GM21723 (cell line): ENCODE results near the gene SERPINB11.
"Not testable (repeated sequence)": the region's sequence is repeated elsewhere in the genome, so short reads cannot be mapped to it uniquely, and the experiment has no call there.

Source experiments
- ATAC-seq: cut with Tn5 transposase; IDR thresholded peaks from one replicate; pipeline ENCODE4 v1.9.1; 2021; ENCODE audit warnings: mild to moderate bottlenecking, moderate library complexity; ENCODE audit not compliant: unreplicated experiment

The SERPINB11 gene, protein sequence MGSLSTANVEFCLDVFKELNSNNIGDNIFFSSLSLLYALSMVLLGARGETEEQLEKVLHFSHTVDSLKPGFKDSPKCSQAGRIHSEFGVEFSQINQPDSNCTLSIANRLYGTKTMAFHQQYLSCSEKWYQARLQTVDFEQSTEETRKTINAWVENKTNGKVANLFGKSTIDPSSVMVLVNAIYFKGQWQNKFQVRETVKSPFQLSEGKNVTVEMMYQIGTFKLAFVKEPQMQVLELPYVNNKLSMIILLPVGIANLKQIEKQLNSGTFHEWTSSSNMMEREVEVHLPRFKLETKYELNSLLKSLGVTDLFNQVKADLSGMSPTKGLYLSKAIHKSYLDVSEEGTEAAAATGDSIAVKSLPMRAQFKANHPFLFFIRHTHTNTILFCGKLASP

DNA sequence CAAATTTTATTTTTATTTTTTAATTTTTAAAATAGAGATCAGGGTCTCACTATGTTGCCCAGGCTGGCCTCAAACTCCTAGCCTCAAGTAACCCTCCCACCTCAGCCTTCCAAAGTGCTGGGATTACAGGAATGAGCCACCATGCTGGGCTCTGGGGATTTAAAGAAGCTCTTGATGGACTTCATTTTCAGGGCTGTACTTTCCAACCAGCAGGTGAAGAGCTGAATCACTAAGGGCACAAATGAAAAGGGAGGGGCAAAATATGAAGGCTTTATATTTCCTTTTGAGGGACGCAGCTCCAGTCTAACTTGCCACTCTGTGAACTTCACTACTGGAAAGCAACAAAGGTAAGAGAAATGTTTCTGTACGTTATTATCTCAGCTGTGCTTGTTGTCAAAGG, at the start of gene SERPINB11:
TSS of gene SERPINB11 (plus strand) at position 301 of the 400 bp plus-strand sequence. CDS start 7,234 bp downstream, outside the sequence.
- ATAC-seq = no peak

DNA sequence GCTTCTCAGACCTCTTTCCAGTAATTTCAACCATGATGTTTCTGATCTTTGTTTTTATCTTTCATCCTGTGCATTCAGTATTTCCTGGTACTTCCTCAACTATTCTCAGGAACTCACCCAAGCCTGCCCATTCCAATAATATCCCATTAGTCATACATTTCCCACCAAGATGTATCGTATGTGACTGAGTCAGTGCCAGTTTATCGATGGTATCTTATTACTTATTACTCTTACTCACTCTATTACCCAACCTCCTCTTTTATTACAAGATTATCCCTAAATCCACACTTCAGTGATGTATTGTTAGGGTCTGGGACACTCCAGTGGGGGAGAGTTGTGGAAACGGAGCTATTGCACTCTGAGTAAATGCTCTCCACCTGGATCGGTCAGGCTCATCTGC, 43.8 kb upstream of the SERPINB11 start:
- ATAC-seq = not testable (repeated sequence)

DNA sequence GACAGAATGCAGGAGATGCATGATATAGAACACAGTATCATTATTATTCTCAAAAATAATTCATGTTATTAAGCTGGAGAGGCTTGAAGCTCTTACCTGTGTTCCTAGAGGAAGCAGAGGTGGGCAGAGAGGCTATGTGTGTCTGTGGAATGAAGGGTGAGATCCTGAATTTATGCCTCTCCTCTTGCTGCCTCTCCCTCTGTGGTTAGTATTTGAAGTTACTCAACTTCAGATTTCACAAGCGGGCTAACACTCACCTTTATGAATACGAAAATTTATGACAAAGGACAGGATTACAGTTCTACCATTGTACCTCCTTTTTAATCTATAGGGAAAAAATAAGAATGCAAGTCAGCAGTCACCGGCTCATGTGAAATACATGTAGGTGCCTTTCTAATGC, 41.0 kb upstream of the SERPINB11 start, which contains the start of gene SERPINB3:
TSS of gene SERPINB3 (minus strand) at position 144 of the 400 bp plus-strand sequence. CDS start 677 bp downstream, outside the sequence.
- ATAC-seq = not testable (repeated sequence)

DNA sequence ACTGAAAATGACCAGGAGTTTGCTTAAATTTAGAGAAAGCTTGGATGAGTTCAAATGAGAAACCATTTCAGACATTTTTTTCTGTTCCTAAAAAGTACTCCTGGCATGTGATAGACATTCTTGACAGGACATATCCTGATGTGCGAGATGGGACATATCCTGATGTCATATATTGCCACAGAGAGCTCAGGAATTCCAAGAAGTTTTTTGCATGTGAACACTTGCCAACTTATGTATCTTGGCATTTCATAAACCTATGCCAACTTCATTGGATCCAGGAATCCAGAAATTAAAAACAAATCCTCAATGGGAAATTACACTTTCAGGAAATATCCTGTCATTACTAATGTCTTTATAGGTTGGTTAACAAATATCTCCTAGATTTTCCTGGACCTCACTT, 38.2 kb upstream of the SERPINB11 start:
- no peak for ATAC-seq

DNA sequence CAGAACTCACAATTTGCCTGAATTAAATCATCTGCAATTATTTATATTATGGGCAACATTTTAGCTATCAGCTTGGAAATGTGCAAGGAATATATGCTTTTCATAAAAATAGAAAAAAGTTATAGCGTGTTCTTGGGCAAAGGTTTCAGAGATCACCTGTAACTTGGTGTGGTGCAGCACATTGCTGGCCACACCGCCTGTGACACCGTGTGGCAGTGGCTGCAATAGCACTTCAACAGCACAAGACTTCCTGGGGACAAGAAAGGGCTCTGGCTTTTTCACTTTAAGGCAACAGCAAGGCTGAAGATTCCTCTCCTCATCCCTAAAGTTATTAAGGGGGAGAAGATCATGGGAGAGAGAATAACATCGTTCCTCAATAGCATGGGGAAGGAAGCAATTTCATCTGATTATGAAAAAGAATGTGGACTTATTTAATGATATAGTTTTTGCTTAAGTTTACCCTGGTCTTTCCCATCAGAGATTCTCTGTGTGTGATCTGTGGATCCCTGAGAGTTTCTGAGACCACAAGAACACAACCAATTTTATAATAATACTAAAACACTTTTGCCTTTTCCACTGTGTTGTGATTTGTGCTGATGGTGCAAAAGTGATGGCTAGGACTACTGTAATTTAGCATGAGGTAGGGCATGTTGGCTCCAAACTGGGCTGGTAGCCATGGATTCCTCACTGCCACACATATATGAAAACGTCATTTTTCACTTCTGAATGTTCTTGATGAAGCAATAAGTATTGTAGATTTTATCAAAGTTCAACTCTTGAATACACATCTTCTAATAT, 26.0 kb upstream of the SERPINB11 start:
- peak; percentile 86 for ATAC-seq

- ATAC-seq = no peak
These were observed 25.1 kb upstream of the SERPINB11 start for GRCh38 chr18:63677500-63678225.

- ATAC-seq = no peak
These were observed 22.7 kb upstream of the SERPINB11 start for GRCh38 chr18:63679820-63680606.

- no peak for ATAC-seq
These were observed 21.1 kb upstream of the SERPINB11 start for GRCh38 chr18:63681449-63682340.

- ATAC-seq = no peak
These were observed 19.6 kb upstream of the SERPINB11 start for GRCh38 chr18:63683152-63683551.

DNA sequence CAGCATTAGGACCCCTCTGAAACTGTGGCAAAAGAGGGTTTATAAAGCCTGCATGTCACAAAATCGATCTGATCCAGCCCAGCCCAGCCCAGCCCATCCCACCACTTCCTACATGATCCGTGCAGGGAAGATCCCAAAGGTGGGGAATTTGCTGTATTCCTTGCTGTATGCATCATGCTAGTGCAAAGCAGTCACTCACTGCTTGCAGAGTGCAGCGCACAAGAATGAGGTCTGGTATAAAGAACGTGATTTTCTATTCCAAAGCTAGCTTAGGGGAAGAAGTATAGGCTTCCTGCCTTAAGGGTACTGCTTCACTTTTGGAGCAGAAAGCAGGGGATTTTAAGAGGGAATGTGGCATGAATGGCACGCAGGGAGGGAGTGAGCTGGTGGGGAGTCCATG, 18.9 kb upstream of the SERPINB11 start:
- ATAC-seq = no peak

DNA sequence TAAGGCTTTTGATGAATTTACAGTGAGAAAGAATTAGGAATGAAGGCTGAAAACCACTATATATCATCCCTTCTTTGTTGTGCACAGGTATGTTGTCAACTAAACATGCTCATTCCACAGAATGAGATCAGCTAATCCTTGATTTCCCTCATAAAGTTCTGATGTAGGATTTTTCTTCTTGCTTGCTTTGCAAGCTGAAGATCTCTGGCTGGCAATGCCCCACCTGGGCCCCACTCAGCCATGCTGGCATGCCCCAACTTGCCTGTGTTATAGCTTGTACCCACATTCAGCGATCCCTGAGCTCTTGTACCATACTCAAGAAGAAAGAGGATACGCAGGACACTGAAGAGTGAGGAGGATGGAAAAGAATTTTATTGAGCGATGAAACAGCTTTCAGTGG, 18.0 kb upstream of the SERPINB11 start:
- no peak for ATAC-seq

GRCh38 chr18:63686871-63687270, 15.9 kb upstream of the SERPINB11 start:
- ATAC-seq = no peak

DNA sequence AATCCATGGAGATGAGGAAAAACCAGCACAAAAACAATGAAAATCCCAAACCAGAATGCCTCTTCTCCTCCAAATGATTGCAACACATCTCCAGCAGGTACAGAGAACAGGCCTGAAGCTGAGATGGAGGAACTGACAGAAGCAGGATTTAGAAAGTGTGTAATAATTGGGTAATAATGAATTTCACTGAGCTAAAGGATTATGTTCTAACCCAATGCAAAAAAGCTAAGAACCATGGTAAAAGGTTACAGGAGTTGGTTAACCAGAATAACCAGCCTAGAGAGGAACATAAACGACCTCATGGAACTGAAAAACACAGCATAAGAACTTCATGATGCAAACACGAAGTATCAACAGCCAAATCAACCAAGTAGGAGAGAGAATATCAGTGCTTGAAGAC, 13.7 kb upstream of the SERPINB11 start:
- no peak for ATAC-seq

- ATAC-seq = no peak
These were observed 5.6 kb upstream of the SERPINB11 start for GRCh38 chr18:63697097-63697660.

GRCh38 chr18:63700501-63700900, 2.3 kb upstream of the SERPINB11 start:
- ATAC-seq = no peak

DNA sequence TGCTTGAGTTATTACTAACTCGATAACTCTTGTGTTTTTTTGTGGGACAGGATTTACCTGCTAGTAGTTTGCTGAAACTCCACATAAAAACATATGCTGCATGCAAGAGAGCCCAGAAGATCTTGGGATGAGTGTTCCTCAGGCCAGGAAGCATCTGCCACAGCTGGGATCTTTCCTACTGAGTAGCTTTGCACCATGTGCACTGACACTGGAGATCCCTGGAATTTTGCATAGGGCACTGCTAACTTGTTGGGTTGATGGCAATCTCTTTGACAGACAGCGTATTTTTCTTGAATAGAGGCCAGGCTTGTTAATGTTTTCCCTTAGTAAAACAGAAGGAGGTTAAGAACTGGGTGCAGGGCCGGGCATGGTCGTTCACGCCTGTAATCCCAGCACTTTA, 808 bp upstream of the SERPINB11 start:
- ATAC-seq = no peak

GRCh38 chr18:63705401-63705800, 2.6 kb downstream of the SERPINB11 start:
- no peak for ATAC-seq

- no peak for ATAC-seq
These were observed 5.1 kb downstream of the SERPINB11 start for GRCh38 chr18:63707816-63708215.

- no peak for ATAC-seq
These were observed 5.9 kb downstream of the SERPINB11 start for GRCh38 chr18:63708650-63709049.
